Measurements from ENCODE around the gene SHISA6.

SHISA6 gene

GRCh38 chr17:11404431-11405276, 163.6 kb downstream of the SHISA6 start:
- no peak for DNase-seq (ENCODE audit: low read depth)
- H3K4me3 ChIP-seq (ENCODE audit: low read depth, low read length) = no peak overlapping the region
- no peak for TF ChIP-seq CTCF (IDR thresholded peaks at IDR 0.05; ENCODE audit: control insufficient read depth, extremely low read depth, insufficient read depth)

DNA sequence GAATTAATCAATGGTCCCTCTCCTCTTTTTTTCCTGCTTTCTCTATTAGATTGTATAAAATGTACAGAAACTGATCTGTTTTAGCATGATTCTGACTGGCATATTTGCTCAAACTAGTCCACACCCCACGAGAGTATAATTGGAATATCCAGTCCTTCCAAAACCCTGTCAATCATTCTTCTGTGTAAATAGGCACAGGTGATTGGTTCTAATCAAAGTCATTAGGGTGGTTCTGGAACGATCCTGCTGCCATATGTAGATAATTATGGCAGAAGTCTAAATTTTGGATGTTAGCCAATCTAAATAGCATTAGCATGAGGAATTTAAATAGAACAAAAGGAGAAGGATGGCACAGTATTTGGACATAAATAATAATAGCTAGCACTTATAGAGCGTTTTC, 165.7 kb downstream of the SHISA6 start:
- no peak for TF ChIP-seq CTCF (IDR thresholded peaks at IDR 0.05; ENCODE audit: control insufficient read depth, extremely low read depth, insufficient read depth)
- no peak overlapping the region for H3K4me3 ChIP-seq (ENCODE audit: low read depth, low read length)
- DNase-seq (ENCODE audit: low read depth) = no peak

DNA sequence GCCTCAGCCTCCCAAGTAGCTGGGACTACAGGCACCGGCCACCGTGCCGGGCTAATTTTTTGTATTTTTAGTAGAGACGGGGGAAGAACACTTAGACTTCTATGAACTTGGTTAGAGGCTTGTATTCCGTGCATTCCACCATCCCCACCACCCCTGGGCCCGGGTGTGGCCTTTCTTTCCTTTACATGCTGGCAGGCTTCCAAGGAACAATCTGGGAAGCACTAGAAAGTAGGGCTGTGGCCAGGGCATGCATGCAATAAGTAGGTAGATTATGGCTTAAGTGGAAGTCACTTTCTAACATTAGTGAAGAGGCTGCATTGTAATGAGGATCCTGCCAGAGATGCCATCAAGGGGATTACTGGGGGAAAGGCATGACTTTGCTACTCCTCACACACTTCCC, 171.6 kb downstream of the SHISA6 start:
- DNase-seq (ENCODE audit: low read depth) = no peak
- TF ChIP-seq CTCF (IDR thresholded peaks at IDR 0.05; ENCODE audit: control insufficient read depth, extremely low read depth, insufficient read depth) = no peak
- H3K4me3 ChIP-seq (ENCODE audit: low read depth, low read length) = no peak overlapping the region

GRCh38 chr17:11418342-11418741, 177.3 kb downstream of the SHISA6 start:
- no peak overlapping the region for H3K4me3 ChIP-seq (ENCODE audit: low read depth, low read length)
- TF ChIP-seq CTCF (IDR thresholded peaks at IDR 0.05; ENCODE audit: control insufficient read depth, extremely low read depth, insufficient read depth) = no peak
- no peak for DNase-seq (ENCODE audit: low read depth)

GRCh38 chr17:11430751-11431150, 189.7 kb downstream of the SHISA6 start:
- H3K4me3 ChIP-seq (ENCODE audit: low read depth, low read length) = no peak overlapping the region
- TF ChIP-seq CTCF (IDR thresholded peaks at IDR 0.05; ENCODE audit: control insufficient read depth, extremely low read depth, insufficient read depth) = no peak
- no peak for DNase-seq (ENCODE audit: low read depth)

DNA sequence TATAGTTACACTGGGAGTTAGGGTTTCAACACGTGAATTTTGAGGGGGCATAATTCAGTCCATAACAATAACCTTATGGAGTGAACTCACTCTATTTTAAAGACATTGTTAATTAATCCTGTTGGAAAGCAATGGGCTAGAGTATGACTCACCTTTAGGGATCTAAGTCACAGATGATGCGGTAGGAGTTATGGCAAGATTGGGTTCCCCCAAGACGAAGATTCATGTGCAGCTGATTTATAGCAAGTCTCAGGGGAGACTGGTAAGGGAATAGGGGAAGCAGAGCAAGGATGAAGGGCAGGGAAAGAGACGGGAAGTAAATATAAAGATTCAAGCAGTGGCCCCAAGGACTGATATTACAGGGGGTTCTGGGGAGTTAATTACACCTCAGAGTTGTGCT, 197.7 kb downstream of the SHISA6 start:
- DNase-seq (ENCODE audit: low read depth) = no peak
- no peak overlapping the region for H3K4me3 ChIP-seq (ENCODE audit: low read depth, low read length)
- TF ChIP-seq CTCF (IDR thresholded peaks at IDR 0.05; ENCODE audit: control insufficient read depth, extremely low read depth, insufficient read depth) = no peak

DNA sequence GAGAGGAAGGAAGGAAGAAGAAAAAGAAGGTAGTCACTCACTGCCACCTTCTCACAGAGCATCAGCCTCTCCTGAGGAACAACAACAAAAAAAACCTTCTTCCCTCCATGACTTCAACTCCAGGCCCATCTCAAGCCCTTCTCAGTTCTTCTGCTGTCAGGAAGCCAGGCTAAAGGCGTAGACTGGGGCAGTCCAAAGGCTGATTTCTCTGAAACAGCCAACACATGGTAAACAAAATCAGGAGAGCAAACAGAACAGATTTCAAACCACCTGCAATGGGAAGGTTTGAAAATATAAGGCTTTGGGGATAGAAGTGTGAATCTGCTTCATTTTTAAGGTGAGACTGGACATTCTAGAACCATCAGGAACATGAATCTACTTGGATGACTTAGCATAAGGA, 200.0 kb downstream of the SHISA6 start:
- no peak for TF ChIP-seq CTCF (IDR thresholded peaks at IDR 0.05; ENCODE audit: control insufficient read depth, extremely low read depth, insufficient read depth)
- DNase-seq (ENCODE audit: low read depth) = no peak

More for the DNA sequence above, 200.0 kb downstream of the SHISA6 start:
- H3K4me3 ChIP-seq (ENCODE audit: low read depth, low read length) = no peak overlapping the region
